OCI-LY3 (cell line): ENCODE measurements around the gene DIP2C.

Source experiments
- EZH2phosphoT487 ChIP-seq: fragments of 200-600 bp; shearing (Covaris generic); IDR thresholded peaks from 2 replicates; pipeline ENCODE4 v1.6.1; 2018; ENCODE audit warnings: antibody characterized with exemption, mixed run types, low read depth
- TF ChIP-seq, protein P1 (sequence below): fragments of 200-600, 300-600 bp; sonication (generic); IDR thresholded peaks from 2 replicates; pipeline ENCODE4 v1.5.1; 2014; ENCODE audit warnings: antibody characterized with exemption, low read length, low read depth

DNA sequence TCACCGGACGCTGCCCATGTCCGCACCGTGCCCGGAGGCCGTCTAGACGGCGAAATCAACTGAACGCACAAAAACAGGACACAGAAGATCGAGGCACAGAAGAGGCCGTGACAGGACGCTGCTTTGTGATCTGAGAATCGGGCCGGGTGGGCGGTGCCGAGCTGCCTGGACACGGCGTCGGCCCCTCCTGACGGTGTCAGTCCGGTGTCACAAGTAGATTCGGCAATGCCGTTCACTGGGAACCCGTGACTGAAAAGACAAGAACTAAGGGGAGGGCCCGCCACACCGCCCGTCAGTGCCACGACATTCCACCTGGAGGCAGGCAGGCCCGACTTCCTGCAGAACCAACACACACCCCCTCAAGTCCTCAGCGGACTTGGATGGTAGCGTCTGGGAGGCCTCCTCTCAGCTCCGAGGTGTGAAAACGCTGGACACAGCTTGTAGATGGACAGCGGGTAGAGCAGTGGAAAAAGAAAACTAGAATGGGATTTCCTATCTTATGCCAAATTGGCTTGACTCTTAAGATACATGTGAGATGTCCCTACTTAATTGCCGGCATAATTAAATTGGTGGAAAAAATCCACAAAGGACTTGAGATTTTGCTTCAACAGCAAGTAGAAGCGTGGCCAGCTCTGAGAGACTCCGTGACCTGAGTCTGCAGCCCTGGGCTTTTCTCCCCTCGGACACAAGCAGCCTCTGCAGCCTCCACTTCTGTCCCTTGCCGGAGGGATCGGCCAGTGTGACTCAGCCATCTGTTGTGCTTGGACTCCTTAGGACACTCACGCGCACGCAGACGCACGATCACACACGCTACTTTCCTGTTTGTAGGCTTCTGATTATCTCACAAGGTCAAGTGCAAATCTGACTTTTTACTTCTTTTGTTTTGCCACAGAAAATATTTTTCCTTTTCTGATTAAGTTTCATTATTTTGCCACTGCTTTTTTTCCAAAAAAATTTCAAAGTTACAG, 269.0 kb downstream of the DIP2C start:
- TF ChIP-seq, protein P1, sequence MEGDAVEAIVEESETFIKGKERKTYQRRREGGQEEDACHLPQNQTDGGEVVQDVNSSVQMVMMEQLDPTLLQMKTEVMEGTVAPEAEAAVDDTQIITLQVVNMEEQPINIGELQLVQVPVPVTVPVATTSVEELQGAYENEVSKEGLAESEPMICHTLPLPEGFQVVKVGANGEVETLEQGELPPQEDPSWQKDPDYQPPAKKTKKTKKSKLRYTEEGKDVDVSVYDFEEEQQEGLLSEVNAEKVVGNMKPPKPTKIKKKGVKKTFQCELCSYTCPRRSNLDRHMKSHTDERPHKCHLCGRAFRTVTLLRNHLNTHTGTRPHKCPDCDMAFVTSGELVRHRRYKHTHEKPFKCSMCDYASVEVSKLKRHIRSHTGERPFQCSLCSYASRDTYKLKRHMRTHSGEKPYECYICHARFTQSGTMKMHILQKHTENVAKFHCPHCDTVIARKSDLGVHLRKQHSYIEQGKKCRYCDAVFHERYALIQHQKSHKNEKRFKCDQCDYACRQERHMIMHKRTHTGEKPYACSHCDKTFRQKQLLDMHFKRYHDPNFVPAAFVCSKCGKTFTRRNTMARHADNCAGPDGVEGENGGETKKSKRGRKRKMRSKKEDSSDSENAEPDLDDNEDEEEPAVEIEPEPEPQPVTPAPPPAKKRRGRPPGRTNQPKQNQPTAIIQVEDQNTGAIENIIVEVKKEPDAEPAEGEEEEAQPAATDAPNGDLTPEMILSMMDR = no peak
- no peak for TF ChIP-seq EZH2phosphoT487
